HepG2 (cell line): ENCODE data around the gene SNX24. TPM values are rescaled to one million over a fixed set of nuclear protein-coding genes. Genes with fewer than 3 reads are reported as not detected.
A peak's percentile ranks its signal among the peaks of the same experiment; 100 is the strongest.

ENCODE experiments used
- ATF6 ChIP-seq: sonication (generic); formaldehyde crosslinking; conservative IDR thresholded peaks from 2 replicates; pipeline ENCODE4 v1.4.0; 2020; ENCODE audit warnings: missing genetic modification reagents
- ETV5 ChIP-seq: IDR thresholded peaks from 2 replicates; pipeline ENCODE4 v1.6.1; 2018; ENCODE audit warnings: missing biosample characterization, missing genetic modification reagents, inconsistent platforms, borderline replicate concordance
- GATAD2A ChIP-seq: IDR thresholded peaks from 2 replicates; pipeline ENCODE4 v1.6.1; 2016
- KDM2A ChIP-seq: sonication (generic); formaldehyde crosslinking; IDR thresholded peaks from 2 replicates; pipeline ENCODE4 v1.4.0; 2020; ENCODE audit warnings: low read depth, missing genetic modification reagents, borderline replicate concordance
- MTA1 ChIP-seq: sonication (generic); formaldehyde crosslinking; IDR thresholded peaks from 2 replicates; pipeline ENCODE4 v1.4.0; 2020; ENCODE audit warnings: missing genetic modification reagents, mild to moderate bottlenecking, borderline replicate concordance
- NR2F6 ChIP-seq, 2 experiments: IDR thresholded peaks; 2 replicates each; pipeline ENCODE4 v1.6.1; 2016; ENCODE audit warnings: antibody characterized with exemption in 1 of 2, mild to moderate bottlenecking in 1 of 2
- RFX5 ChIP-seq: IDR thresholded peaks from 2 replicates; pipeline ENCODE4 v1.6.1; 2011; ENCODE audit warnings: low read depth, low read length, improper control_type of control experiment
- SRSF9 ChIP-seq: fragments of 200-400 bp; formaldehyde crosslinking; IDR thresholded peaks from 2 replicates; pipeline ENCODE4 v1.6.1; 2018; ENCODE audit warnings: borderline replicate concordance, mild to moderate bottlenecking, low read depth, low read length; ENCODE audit not compliant: insufficient read depth, poor library complexity, severe bottlenecking
- ZKSCAN1 ChIP-seq: fragments of 150-350 bp; IDR thresholded peaks from 2 replicates; pipeline ENCODE4 v1.6.1; 2014; ENCODE audit warnings: low read length
- ZNF205 ChIP-seq: IDR thresholded peaks from 2 replicates; pipeline ENCODE4 v1.6.1; 2018; ENCODE audit warnings: missing biosample characterization, missing genetic modification reagents
- ZNF225 ChIP-seq: sonication (generic); formaldehyde crosslinking; IDR thresholded peaks from 2 replicates; pipeline ENCODE4 v1.4.0; 2020; ENCODE audit warnings: mild to moderate bottlenecking, missing genetic modification reagents
- ZNF33A ChIP-seq: sonication (generic); formaldehyde crosslinking; IDR thresholded peaks from 2 replicates; pipeline ENCODE4 v1.5.1; 2020; ENCODE audit warnings: missing genetic modification reagents, mild to moderate bottlenecking, moderate library complexity, borderline replicate concordance
- ZNF776 ChIP-seq: sonication (generic); formaldehyde crosslinking; IDR thresholded peaks from 2 replicates; pipeline ENCODE4 v1.4.0; 2020; ENCODE audit warnings: mild to moderate bottlenecking, missing genetic modification reagents
- ZSCAN12 ChIP-seq: sonication (generic); formaldehyde crosslinking; IDR thresholded peaks from 2 replicates; pipeline ENCODE4 v1.9.0; 2021; ENCODE audit warnings: mild to moderate bottlenecking, missing genetic modification reagents
- polyA plus RNA-seq, 8 experiments: library from polyadenylated mRNA; depleted of rRNA in 3 of 8; stranded (reverse) in 7 of 8; unstranded in 1 of 8; fragments of >200 nt; fragmentation: Illumina TruSeq in 4 of 8; extraction: Trizol in 4 of 8; gene quantifications; 2 replicates each; pipeline versions ENCODE4 v1.2.1 to v1.2.3, GENCODE V29; 2011 to 2016; ENCODE audit warnings: low read depth in 4 of 8, missing spikeins in 1 of 8, mixed read lengths in 1 of 8; ENCODE audit not compliant: insufficient read depth in 1 of 8
- total RNA-seq, 5 experiments: library from RNA; depleted of rRNA; stranded (reverse); fragments of >200 nt; fragmentation: Illumina TruSeq; extraction: Trizol; gene quantifications; 2 replicates each; pipeline ENCODE4 v1.2.3, GENCODE V29; 2016; ENCODE audit warnings: low read depth in 1 of 5
- TF ChIP-seq, protein P1 (sequence below): sonication (generic); formaldehyde crosslinking; IDR thresholded peaks from 2 replicates; pipeline ENCODE4 v1.5.0; 2020; ENCODE audit warnings: missing genetic modification reagents, mild to moderate bottlenecking, borderline replicate concordance
- TF ChIP-seq, protein P2 (sequence below): sonication (generic); formaldehyde crosslinking; IDR thresholded peaks from 2 replicates; pipeline ENCODE4 v1.5.0; 2020; ENCODE audit warnings: missing genetic modification reagents
- TF ChIP-seq, protein P3 (sequence below): sonication (generic); formaldehyde crosslinking; IDR thresholded peaks from 2 replicates; pipeline ENCODE4 v1.5.0; 2020; ENCODE audit warnings: mild to moderate bottlenecking, missing genetic modification reagents
- TF ChIP-seq, protein P4 (sequence below), 2 experiments: IDR thresholded peaks; 2 replicates each; pipeline ENCODE4 v1.6.1; 2011 to 2012; ENCODE audit warnings: low read length in 2 of 2, borderline replicate concordance in 1 of 2, low read depth in 1 of 2, mild to moderate bottlenecking in 1 of 2, moderate library complexity in 1 of 2

The SNX24 gene
- total and polyA plus RNA-seq, 2 of the 13 experiments (the other 11 are each of a cell fraction or from before 2014, with no cell fraction given), result 7.2 to 23.7 TPM

GRCh38 chr5:122844136-122844909 lies 1.1 kb upstream of the SNX24 start (continued):
- TF ChIP-seq ZNF776 (CRISPR knock-in tag), result no peak
- no peak for TF ChIP-seq RFX5
- TF ChIP-seq, protein P1, sequence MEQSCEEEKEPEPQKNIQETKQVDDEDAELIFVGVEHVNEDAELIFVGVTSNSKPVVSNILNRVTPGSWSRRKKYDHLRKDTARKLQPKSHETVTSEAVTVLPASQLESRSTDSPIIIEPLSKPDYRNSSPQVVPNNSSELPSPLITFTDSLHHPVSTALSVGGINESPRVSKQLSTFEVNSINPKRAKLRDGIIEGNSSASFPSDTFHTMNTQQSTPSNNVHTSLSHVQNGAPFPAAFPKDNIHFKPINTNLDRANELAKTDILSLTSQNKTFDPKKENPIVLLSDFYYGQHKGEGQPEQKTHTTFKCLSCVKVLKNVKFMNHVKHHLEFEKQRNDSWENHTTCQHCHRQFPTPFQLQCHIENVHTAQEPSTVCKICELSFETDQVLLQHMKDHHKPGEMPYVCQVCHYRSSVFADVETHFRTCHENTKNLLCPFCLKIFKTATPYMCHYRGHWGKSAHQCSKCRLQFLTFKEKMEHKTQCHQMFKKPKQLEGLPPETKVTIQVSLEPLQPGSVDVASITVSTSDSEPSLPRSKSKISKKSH (CRISPR knock-in tag), result no peak
- no peak for TF ChIP-seq SRSF9
- TF ChIP-seq ZNF205, result no peak
- TF ChIP-seq ZKSCAN1, result no peak
- TF ChIP-seq, protein P2, sequence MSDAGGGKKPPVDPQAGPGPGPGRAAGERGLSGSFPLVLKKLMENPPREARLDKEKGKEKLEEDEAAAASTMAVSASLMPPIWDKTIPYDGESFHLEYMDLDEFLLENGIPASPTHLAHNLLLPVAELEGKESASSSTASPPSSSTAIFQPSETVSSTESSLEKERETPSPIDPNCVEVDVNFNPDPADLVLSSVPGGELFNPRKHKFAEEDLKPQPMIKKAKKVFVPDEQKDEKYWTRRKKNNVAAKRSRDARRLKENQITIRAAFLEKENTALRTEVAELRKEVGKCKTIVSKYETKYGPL, result no peak
- TF ChIP-seq ZSCAN12, result no peak
- TF ChIP-seq KDM2A (CRISPR knock-in tag), result no peak
- no peak for TF ChIP-seq ETV5 (CRISPR knock-in tag)
- no peak for TF ChIP-seq MTA1 (CRISPR knock-in tag)
- no peak for TF ChIP-seq ZNF33A (CRISPR knock-in tag)
- TF ChIP-seq, protein P3, sequence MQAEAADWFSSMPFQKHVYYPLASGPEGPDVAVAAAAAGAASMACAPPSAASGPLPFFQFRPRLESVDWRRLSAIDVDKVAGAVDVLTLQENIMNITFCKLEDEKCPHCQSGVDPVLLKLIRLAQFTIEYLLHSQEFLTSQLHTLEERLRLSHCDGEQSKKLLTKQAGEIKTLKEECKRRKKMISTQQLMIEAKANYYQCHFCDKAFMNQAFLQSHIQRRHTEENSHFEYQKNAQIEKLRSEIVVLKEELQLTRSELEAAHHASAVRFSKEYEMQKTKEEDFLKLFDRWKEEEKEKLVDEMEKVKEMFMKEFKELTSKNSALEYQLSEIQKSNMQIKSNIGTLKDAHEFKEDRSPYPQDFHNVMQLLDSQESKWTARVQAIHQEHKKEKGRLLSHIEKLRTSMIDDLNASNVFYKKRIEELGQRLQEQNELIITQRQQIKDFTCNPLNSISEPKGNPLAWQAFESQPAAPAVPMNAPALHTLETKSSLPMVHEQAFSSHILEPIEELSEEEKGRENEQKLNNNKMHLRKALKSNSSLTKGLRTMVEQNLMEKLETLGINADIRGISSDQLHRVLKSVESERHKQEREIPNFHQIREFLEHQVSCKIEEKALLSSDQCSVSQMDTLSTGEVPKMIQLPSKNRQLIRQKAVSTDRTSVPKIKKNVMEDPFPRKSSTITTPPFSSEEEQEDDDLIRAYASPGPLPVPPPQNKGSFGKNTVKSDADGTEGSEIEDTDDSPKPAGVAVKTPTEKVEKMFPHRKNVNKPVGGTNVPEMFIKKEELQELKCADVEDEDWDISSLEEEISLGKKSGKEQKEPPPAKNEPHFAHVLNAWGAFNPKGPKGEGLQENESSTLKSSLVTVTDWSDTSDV (CRISPR knock-in tag), result no peak
- peak; percentile 26; the same call in 1 of the 2 replicates for TF ChIP-seq GATAD2A
- no peak for TF ChIP-seq ATF6
- no peak for TF ChIP-seq ZNF225 (CRISPR knock-in tag)
- TF ChIP-seq NR2F6 (IDR thresholded peaks at IDR 0.05), result peak; percentile 48
- peak; percentile 51; the same call in 1 of the 2 replicates for TF ChIP-seq NR2F6 (CRISPR knock-in tag; IDR thresholded peaks at IDR 0.05)
- TF ChIP-seq, protein P4, sequence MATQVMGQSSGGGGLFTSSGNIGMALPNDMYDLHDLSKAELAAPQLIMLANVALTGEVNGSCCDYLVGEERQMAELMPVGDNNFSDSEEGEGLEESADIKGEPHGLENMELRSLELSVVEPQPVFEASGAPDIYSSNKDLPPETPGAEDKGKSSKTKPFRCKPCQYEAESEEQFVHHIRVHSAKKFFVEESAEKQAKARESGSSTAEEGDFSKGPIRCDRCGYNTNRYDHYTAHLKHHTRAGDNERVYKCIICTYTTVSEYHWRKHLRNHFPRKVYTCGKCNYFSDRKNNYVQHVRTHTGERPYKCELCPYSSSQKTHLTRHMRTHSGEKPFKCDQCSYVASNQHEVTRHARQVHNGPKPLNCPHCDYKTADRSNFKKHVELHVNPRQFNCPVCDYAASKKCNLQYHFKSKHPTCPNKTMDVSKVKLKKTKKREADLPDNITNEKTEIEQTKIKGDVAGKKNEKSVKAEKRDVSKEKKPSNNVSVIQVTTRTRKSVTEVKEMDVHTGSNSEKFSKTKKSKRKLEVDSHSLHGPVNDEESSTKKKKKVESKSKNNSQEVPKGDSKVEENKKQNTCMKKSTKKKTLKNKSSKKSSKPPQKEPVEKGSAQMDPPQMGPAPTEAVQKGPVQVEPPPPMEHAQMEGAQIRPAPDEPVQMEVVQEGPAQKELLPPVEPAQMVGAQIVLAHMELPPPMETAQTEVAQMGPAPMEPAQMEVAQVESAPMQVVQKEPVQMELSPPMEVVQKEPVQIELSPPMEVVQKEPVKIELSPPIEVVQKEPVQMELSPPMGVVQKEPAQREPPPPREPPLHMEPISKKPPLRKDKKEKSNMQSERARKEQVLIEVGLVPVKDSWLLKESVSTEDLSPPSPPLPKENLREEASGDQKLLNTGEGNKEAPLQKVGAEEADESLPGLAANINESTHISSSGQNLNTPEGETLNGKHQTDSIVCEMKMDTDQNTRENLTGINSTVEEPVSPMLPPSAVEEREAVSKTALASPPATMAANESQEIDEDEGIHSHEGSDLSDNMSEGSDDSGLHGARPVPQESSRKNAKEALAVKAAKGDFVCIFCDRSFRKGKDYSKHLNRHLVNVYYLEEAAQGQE (IDR thresholded peaks at IDR 0.05; ENCODE audit: borderline replicate concordance in 1 of 2, low read depth in 1 of 2, low read length in 2 of 2), result no peak
